Peyer's patch (tissue), 4 donors: ENCODE data around the gene CHAD. TPM values are rescaled to one million over a fixed set of nuclear protein-coding genes. Genes with fewer than 3 reads are reported as not detected.

Experiments
- DNase-seq, 3 donors: peaks; one replicate each; pipeline ENCODE4 v3.0.0-alpha.2; 2017 to 2019
- H3K27ac ChIP-seq, 4 donors: fragments of 200-600 bp; sonication (generic); one replicate each; pipeline ENCODE4 v1.5.1; 2016 to 2019
- H3K27me3 ChIP-seq, 2 donors: fragments of 200-600 bp; sonication (generic); one replicate each; pipeline ENCODE4 v1.5.1; 2019
- H3K36me3 ChIP-seq, 3 donors: fragments of 200-600 bp; sonication (generic); one replicate each; pipeline ENCODE4 v1.5.1; 2016 to 2019
- H3K4me1 ChIP-seq, 4 donors: fragments of 200-600 bp; sonication (generic); one replicate each; pipeline ENCODE4 v1.5.1; 2016 to 2019
- H3K4me3 ChIP-seq, 4 donors: fragments of 200-600 bp; sonication (generic); 1 replicate in 3 of 4; 2 replicates in 1 of 4; pipeline ENCODE4 v1.5.1; 2016 to 2019; ENCODE audit warnings: mild to moderate bottlenecking in 1 of 4
- H3K9me3 ChIP-seq, 4 donors: fragments of 200-600 bp; sonication (generic); one replicate each; pipeline ENCODE4 v1.5.1; 2016 to 2019; ENCODE audit warnings: mild to moderate bottlenecking in 1 of 4
- CTCF ChIP-seq, 6 experiments: fragments of 450-650 bp in 4 of 6; fragments of 200-600 bp in 2 of 6; sonication (generic) in 1 of 6; IDR thresholded peaks; one replicate each; pipeline ENCODE4 v1.5.1; 2017 to 2019; ENCODE audit warnings: antibody characterized with exemption in 6 of 6, mild to moderate bottlenecking in 3 of 6, moderate library complexity in 1 of 6
- POLR2A ChIP-seq, 2 donors: fragments of 450-650 bp; IDR thresholded peaks; one replicate each; pipeline ENCODE4 v1.5.1; 2017; ENCODE audit warnings: antibody characterized with exemption in 2 of 2, mild to moderate bottlenecking in 2 of 2, moderate library complexity in 2 of 2
- total RNA-seq, 4 donors: library from RNA; depleted of rRNA; stranded (reverse); fragments of >200 nt; gene quantifications; one replicate each; pipeline ENCODE4 v1.1.0, GENCODE V29; 2016

The CHAD gene
- total RNA-seq, 4 donors from 2014 or later: 7.4 to 24.6 (median 14.7) TPM

GRCh38 chr17:50506298-50506697 is 37.6 kb upstream of the CHAD start:
- Histone ChIP-seq H3K27ac (no peak overlapping the region), H3K4me3 (no peak overlapping the region), H3K4me1 (peaks cover 0 to 28% (median 6%) of the 10 kb centered on the region in 4 donors), H3K36me3 (no peaks in the 10 kb centered on the region), H3K27me3 (no peaks in the 10 kb centered on the region), H3K9me3 (no peaks in the 10 kb centered on the region)
- DNase-seq: peak in 1 of 3 donors; percentile 43
- TF ChIP-seq CTCF (IDR thresholded peaks at IDR 0.05) (no peak), POLR2A (IDR thresholded peaks at IDR 0.05) (no peak)

GRCh38 chr17:50505591-50506130 is 37.0 kb upstream of the CHAD start:
- Histone ChIP-seq H3K4me3 (no peak overlapping the region), H3K36me3 (no peaks in the 10 kb centered on the region), H3K9me3 (no peaks in the 10 kb centered on the region), H3K27me3 (no peaks in the 10 kb centered on the region), H3K27ac (no peak overlapping the region), H3K4me1 (peaks cover 0 to 28% (median 6%) of the 10 kb centered on the region in 4 donors)
- TF ChIP-seq POLR2A (IDR thresholded peaks at IDR 0.05) (no peak), CTCF (IDR thresholded peaks at IDR 0.05) (no peak)
- peak in 1 of 3 donors; percentile 48 for DNase-seq

GRCh38 chr17:50502301-50502990 is 33.8 kb upstream of the CHAD start:
- H3K9me3 ChIP-seq: no peaks in the 10 kb centered on the region
- peak overlapping the region in 2 of 4 donors; percentile 8 to 73 for H3K27ac ChIP-seq
- H3K27me3 ChIP-seq: no peaks in the 10 kb centered on the region
- peaks cover 0 to 25% (median 0%) of the 10 kb centered on the region in 4 donors for H3K4me1 ChIP-seq
- no peaks in the 10 kb centered on the region for H3K36me3 ChIP-seq
- TF ChIP-seq POLR2A (IDR thresholded peaks at IDR 0.05) (no peak), CTCF (IDR thresholded peaks at IDR 0.05) (no peak)
- peak in 1 of 3 donors; percentile 27 for DNase-seq
- no peak overlapping the region for H3K4me3 ChIP-seq

- Histone ChIP-seq H3K4me3 (no peak overlapping the region), H3K27ac (no peak overlapping the region), H3K27me3 (no peaks in the 10 kb centered on the region), H3K9me3 (no peaks in the 10 kb centered on the region), H3K4me1 (peaks cover 0 to 25% (median 0%) of the 10 kb centered on the region in 4 donors), H3K36me3 (no peaks in the 10 kb centered on the region)
- peak; percentile 15 to 70 (median 54) for DNase-seq
- TF ChIP-seq CTCF (IDR thresholded peaks at IDR 0.05) (peak in 4 of 6 experiments; percentile 30 to 47 (median 42)), POLR2A (IDR thresholded peaks at IDR 0.05) (no peak)
These were observed 32.4 kb upstream of the CHAD start for GRCh38 chr17:50501054-50501453.

- Histone ChIP-seq H3K27me3 (no peaks in the 10 kb centered on the region), H3K36me3 (no peaks in the 10 kb centered on the region), H3K9me3 (no peaks in the 10 kb centered on the region), H3K4me1 (peaks cover 0 to 25% (median 0%) of the 10 kb centered on the region in 4 donors), H3K27ac (no peak overlapping the region), H3K4me3 (no peak overlapping the region)
- TF ChIP-seq POLR2A (IDR thresholded peaks at IDR 0.05) (no peak), CTCF (IDR thresholded peaks at IDR 0.05) (no peak)
- no peak for DNase-seq
These were observed 31.0 kb upstream of the CHAD start for GRCh38 chr17:50499721-50500120.
